Stimulated activated CD4-positive, alpha-beta T cell treated with anti-CD3 and anti-CD28 coated beads, Interleukin-1b, Interleukin-23, amount 100 ng/mL, for 4 hours (primary cell): ENCODE data around the gene EPN1.
"Not testable (repeated sequence)": the region's sequence is repeated elsewhere in the genome, so short reads cannot be mapped to it uniquely, and the experiment has no call there.

Experiments used
- DNase-seq, 2 donors: peaks; one replicate each; pipeline ENCODE4 v3.0.0-alpha.2; 2020; ENCODE audit warnings: low read depth in 2 of 2

EPN1 gene

DNA sequence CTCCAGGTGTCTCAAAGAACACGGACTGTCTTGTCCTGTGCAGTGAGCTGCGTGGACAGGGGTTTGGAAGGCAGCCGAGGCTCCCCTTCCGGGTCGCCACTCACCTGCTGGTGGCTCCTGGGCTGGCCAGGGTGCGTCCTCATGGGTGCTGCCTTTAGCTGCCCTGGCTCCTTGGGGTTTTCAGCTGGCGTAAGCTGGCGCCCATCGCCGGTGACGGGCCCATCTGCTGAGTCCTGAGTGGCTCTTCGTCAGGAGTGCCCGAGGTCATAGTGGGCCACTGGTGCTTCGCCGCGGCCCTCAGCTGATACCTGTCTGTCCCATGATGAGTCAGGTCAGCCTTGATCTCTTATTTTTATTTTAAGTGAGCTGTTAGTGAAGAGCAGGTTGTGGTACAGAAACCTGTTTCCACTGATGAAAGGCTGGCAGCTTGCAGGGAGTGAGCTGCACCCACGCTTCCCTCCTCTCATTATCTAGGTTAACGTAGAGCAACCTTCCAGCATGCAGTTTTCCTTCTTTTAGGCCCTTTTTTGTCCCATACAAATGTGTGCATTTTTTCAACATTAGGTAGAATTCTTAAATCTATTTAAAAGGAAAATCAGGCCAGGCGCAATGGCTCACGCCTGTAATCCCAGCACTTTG is 18.4 kb downstream of the EPN1 start:
- no peak for DNase-seq

DNA sequence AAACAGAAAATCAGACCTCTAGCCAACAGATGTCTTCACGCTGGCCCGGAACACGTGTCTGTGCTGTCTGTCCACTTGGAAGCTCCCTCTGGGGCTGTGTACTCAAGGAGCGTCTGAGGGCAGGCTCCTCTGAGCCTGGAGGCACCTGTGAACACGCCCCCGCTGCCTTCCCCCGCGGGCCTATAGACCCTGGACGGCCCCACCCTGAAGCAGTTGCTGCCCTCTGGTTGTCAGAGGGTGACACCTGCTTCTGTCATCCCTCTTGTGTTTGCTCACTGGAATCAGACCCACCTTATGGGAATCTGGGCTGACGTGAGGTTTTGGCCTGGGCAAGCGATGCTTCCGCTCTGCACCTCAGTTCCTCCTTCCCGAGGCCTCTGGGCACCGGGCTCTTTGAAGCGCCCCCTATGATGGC is 19.2 kb downstream of the EPN1 start:
- DNase-seq: no peak

DNA sequence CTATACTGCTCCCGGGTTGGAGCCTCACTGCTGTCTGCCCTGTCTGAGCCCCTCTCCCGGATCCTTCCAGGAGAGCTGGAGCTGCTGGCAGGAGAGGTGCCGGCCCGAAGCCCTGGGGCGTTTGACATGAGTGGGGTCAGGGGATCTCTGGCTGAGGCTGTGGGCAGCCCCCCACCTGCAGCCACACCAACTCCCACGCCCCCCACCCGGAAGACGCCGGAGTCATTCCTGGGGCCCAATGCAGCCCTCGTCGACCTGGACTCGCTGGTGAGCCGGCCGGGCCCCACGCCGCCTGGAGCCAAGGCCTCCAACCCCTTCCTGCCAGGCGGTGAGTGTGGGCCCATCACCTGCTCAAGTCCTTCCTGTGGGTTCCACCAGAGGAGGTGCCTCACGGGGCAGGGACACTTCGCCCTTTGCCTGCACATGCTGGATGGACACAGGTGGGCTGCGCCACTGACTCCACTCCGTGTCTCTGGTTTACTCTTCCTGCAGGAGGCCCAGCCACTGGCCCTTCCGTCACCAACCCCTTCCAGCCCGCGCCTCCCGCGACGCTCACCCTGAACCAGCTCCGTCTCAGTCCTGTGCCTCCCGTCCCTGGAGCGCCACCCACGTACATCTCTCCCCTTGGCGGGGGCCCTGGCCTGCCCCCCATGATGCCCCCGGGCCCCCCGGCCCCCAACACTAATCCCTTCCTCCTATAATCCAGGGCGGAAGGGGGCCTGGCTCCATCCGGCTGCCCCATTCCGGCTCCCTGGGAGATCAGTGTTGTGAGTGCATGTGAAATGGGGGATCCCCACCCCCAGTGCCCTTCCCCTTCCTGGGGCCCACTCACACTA is 19.8 kb downstream of the EPN1 start:
- no peak for DNase-seq

DNA sequence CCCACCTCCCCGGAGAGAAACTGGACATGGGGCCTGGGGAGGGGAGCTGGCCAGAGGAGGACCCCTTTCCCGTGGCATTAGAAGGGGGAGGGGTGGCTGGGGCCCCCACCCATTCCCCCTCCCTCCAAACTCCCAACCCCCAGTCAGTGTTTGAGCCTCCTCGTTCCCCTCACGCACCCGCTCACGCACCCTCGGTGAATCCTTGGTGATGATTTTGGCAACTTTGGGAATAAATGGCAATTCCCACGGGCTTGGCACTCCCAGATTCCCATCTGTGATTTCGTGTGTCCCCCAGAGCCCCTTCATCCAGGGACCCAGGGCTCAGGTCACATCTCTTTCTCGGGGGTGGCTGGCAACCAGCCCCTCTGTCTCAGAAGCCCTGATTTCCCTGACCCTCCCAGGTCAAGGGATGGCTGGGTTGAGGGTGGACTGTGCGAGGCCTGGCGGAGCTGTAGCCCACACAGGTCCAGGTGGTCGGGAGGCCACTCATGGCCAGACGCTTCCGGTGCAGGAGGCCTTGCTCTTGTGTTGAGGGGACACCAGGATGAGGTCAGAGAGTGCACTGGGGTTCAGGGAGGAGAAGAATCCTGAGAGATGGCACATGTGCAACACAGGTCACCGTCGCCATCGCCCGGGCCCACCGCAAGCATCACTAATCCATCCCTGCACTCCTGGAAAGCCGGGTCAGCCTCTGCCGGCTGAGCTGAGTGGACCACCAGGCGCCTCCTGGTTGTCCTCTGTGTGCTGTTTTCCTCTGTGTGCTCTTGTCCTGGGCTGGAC is 20.7 kb downstream of the EPN1 start:
- DNase-seq: no peak

DNA sequence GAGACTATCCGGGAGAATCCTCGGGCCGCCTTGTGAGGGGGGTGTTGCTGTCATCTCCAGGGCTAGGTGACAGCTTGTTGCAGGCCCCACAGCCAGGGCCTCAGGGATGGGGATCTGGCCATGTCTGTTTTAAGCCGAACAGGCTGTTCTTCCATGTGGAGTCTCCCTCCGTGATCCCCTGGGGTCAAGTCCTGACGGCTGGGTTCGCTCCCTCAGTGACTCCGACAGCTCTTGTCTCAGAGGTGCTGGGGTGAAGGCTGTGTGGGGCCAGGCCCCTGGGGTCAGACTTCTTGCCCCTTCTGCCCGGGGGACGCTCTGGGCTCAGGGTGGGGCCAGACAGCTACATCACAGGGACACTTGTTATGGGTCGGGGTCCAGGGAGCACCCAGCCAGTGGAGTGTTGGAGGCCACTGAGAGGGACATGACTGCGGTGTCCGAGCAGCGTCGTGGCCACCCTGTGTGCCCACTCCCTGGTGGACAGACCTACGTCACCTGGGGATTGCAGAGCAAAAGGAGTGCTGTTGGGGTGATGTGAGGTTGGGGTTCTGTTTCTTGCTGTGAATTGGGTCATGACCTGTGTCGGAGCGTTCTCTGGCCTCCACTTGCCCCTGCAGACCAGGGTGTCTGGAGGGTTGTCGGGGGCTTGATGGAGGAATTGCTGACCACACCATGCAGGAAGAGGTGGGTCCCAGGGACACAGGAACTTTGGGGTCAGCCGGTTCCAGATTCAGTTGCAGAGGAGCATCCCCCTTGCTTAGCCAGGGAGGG is 21.5 kb downstream of the EPN1 start:
- DNase-seq: no peak

DNA sequence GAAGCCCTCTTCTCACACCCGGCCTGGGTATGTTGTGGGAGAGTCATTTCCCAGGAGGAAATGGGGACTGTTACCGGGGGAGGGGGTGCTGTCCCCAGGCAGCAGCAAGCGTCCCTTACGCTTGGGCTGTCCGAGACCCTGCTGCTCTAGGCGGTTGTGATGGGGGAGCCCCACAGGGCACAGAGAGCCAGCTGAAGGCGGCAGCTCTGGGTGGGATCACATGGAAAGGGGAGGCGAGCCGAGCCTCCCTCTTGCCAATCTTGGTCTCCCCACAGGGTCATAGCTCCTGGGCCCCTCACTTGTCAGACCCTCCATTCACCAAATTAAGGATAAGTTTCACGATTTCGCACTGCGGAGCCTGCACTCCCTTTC is 22.0 kb downstream of the EPN1 start:
- DNase-seq: no peak

DNA sequence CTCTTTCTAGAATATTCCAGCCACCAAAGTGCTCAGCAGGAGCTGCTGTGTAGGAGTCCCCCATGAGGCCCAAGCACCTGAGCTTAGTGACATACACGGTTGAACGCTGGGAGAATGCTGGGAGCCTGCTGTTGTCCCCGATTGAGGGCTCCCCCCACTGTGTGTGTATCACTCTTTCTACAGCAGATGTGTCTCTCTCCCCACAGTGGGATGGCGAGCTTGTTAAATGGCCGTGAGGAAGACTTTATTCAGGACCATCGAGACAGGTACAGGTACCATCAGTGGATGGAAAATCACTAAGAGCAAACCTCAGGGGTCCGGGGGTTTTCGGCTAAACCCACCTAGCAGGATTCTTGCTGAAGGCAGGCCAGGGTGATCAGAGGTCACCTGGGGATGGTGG is 22.7 kb downstream of the EPN1 start:
- no peak for DNase-seq

DNA sequence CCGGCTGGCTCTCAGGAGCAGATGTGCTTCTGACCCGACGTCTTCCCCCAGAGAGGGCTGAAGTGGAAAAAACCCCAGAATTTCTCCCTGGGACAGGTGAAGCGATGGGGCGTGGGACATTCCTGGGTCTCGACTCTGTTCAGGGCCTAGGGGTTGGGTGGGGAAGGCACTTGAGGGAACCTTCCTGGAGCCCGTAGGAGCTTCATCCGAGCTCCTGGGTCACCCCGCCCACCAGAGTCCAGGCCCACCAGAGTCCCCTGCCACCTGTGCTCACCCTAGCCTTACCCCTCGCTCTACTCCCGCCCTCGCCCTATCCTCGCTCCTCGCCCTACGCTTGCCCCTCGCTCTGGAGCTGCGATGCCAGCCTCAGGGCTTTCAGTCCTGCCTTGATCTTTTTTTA is 23.2 kb downstream of the EPN1 start:
- no peak for DNase-seq

DNA sequence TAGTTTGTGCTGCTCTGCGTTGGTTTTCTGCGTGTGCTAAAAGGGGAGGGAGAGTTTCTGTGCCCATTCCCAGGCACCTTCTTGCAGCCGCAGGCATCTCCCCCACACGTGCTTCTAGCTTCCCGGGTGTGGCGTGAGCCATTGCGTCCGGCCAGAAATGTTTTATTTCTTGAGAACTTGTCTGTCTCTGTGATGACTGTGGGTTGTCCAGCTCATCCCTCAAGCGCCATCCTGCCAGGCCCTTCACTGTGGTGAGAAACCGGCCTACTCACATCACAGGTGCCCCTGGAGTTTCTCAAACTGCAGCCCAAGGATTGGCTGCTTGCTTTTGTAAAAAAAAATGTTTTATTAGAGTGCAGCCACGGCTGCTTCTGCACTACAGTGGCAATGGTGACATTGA is 24.2 kb downstream of the EPN1 start:
- DNase-seq: no peak

DNA sequence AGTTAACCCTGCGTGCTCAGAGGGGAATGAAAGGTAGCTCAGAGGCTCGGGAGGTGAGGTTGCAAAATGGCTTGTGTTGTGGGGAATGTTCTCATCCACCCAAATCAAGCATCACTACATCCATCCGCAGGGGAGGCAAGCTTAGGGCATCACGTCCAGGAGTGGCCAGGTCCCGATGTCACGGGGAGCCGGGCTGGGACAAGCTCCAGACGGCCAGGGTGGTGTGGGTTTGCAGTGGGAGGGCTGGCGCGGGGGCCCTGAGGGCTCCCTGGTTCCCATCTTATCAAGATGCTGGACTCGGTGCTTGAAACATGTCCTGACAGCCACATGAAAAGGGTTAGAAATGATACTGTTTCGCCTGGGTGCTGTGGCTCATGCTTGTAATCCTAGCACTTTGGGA is 25.8 kb downstream of the EPN1 start:
- no peak for DNase-seq

DNA sequence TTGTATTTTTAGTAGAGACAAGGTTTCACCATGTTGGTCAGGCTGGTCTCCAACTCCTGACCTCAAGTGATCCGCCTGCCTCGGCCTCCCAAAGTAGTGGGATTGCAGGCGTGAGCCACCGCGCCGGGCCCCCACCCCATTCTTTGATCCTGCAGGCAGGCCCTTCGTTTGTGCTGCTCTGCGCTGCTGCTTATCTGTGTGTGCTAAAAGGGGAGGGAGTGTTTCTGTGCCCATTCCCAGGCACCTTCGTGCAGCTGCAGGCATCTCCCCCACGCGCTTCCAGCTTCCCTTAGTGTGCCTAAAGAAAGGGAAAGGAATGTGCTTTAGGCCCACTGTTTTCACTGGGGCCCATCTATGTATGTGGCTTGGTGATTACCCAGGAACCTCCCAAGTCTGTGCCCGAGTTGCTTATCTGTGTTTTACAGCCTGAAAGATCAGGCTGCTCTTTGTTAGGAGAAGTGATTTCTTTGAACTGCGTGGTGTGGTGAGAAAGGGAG is 27.2 kb downstream of the EPN1 start:
- DNase-seq: no peak

DNA sequence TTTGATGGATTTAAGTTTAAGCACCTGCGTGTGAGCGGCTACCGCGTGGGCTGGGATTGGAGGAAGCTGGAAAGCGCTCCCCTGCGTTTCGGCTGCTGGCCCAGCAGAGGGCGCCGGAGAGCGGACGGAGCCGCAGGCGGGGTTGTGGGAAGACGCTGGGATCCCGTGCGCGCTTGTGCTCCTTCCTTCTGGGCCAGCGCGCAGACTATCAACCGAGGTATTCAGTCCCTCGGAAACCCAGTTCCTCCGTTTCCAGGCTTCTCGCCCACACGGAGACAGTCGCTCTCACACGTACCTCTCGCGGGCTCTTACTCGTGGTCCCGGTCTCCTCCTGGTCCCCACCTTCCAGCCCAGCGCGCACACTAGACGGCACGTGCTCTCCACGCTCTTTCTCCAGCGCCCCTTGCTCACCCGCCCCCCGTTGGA is 28.8 kb downstream of the EPN1 start:
- DNase-seq: peak; percentile 28 to 41

DNA sequence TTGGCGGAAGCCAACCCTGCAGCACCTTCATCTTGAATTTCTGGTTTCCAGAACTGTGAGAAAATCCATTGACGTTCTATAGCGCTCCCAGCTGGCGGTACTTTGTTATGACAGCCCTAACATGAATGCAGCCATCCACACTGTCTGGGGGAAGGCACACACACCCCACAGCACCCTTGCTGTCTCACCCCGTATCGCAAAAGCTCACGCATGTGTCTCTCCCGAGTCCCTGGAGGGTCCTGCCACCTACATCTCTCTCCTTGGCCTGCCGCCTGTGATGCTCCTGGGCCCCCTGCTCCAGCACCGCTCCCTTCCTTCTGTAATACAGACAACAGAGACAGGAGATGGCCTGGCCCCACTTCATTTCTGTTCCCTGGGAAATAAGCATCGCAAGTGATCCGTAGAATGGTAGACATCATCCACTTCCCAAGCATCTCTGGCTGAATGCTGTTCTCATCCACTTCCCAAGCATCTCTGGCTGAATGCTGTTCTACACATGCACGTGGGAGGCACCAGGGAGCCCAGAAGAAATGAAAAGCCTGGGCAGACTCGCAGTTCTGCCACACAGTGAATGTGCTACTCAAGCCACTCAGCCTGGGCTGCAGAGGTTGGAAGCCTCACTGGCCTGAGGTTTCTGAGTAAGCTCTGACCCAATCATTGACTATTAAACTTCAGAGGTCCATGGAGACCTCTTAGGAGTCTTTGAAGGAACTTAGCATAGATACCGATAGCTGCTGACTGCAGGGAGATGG is 29.6 kb downstream of the EPN1 start:
- DNase-seq: no peak

DNA sequence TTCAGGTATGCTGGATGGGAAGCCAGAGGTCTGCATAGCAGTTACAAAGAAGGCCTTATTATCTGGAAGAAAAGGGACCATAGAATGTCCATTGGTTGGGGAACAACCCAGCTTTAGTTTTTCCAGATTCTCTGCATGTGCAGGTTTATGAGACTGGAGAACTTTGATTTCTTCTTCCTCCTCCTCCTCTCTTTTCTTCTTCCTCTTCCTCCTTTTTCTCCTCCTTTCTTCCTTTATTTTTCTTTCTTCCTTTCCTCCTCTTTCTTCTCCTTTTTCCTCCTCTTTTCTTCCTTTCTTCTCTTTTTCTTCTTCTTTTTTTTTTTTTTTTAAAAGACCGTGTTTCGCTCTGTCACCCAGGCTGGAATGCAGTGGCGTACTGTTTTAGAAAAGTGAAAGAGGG is 30.9 kb downstream of the EPN1 start:
- no peak for DNase-seq

DNA sequence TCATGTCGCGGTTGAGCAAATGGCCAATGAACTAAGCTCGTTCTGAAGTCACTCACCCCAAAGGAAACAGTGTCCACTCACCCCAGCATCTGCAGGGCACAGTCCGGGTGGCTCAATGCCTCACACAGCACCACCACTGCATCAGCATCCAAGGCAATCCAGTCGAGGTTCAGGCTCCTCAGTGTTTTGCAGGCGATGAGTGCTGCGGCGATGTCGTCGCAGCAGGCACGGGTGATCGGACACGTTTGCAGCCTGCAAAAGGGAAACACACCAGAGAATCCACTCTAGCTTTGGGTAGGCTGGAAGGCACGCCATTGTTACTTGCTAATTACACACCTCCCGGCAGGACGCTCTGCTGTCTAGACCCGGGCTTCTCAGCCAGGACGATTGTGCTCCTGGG is 36.7 kb downstream of the EPN1 start:
- no peak for DNase-seq

DNA sequence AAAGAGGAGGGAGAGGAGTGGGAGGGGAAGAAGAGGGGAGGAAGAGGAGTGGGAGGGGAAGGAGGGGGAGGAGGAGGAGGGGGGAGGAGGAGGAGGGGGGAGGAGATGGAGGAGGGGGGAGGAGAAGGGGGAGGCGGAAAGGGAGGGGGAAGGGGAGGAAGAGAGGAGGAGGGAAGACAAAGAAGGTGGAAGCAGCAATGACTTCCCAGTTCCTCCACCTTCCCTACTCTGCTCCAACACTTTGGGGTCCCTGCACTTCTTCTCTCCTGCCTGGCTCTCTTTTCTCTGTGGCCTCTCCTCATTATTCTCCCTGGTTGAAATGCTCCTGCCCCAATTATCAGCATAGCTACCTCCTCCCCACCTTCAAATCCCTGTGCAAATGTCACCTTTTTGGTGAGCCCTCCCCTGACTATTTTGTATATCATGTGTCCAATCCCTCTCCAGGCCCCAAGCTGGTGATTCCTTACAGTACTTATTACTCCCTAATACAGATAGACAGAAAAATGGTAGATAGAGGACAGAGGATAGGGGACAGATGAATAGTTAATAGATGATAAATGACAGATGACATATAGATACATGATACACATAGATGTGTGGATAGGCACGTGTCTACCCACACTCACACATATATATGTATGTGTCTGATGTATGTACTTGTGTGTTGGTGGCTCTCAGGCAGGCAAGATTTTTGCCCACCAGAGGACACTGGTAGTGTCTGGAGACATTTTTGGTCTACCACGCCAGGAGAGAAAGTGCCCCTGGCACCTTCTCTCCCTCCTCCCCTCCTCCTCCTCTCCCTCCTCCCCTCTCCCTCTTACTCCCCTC is 38.0 kb downstream of the EPN1 start:
- DNase-seq: no peak

DNA sequence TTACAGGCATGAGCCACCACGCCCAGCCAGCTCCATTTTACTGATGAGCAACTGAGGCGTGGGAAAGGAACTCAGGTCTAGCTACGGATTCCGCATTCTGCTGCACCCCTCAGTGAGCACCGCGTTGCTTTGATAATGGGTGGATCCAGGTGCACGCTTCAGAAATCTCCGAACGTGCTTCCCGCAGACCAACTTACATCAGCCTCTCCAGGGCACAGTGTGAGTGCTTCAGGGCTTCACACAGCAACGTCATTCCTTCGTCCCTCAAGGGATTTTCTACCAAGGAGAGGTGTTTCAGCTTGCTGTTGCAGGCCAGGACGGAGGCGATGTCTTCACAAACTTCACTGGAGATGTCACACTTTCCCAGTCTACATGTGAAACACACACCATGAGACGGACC is 41.5 kb downstream of the EPN1 start:
- DNase-seq: no peak

DNA sequence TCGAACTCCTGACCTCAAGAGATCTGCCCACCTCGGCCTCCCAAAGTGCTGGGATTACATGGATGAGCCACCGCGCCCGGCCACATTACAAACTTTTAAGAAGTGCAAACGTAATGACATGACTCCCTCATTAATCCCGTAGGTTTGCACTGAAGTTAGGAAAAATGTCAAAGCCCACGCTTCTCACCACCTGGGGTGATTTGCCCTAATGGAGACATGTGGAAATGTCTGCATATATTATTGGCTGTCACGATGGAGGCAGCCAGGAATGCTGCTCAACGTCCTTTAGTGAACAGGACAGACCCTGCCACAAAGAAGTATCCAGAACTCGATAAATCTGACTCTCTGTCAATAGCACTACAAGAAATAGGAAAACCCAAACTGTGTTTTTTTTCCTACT is 42.2 kb downstream of the EPN1 start:
- no peak for DNase-seq

DNA sequence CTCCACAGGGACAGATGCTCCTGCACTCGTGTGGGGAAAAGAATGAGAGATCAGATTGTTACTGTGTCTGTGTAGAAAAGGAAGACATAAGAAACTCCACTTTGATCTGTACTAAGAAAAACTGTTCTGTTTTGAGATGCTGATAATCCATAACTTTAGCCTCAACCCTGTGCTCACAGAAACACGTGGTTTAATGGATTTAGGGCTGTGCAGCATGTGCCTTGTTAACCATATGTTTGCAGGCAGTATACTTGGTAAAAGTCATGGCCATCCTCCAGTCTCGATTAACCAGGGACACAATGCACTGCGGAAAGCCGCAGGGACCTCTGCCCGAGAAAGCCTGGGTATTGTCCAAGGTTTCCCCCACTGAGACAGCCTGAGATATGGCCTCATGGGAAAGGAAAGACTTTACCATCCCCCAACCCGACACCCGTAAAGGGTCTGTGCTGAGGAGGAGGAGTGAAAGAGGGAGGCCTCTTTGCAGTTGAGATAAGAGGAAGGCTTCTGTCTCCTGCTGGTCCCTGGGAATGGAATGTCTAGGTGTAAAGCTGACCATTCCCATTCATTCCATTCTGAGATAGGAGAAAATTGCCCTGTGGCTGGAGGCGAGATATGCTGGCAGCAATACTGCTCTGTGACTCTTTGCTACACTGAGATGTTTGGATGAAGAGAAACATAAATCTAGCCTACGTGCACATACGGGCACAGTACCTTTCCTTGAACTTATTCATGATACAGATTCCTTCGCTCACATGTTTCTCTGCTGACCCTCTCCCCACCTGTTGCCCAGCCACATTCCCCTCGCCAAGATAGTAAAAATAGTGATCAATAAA is 43.1 kb downstream of the EPN1 start:
- not testable (repeated sequence) for DNase-seq
